Limb (tissue), 2 donors: ENCODE results near the gene SLC44A5.
"Not testable (repeated sequence)": the region's sequence is repeated elsewhere in the genome, so short reads cannot be mapped to it uniquely, and the experiment has no call there.

Experiments used
- DNase-seq, 2 donors: peaks; one replicate each; pipeline ENCODE4 v3.0.0-alpha.2; 2016; ENCODE audit errors: extremely low spot score in 2 of 2

The SLC44A5 gene

GRCh38 chr1:75611014-75611413, at the start of gene SLC44A5:
Gene SLC44A5, minus strand, starts transcription at chr1:75611114. Its CDS starts 69,667 bp downstream, at chr1:75541447.
- no peak for DNase-seq

GRCh38 chr1:75655931-75656330, 45.0 kb upstream of the SLC44A5 start:
- DNase-seq, result no peak

DNA sequence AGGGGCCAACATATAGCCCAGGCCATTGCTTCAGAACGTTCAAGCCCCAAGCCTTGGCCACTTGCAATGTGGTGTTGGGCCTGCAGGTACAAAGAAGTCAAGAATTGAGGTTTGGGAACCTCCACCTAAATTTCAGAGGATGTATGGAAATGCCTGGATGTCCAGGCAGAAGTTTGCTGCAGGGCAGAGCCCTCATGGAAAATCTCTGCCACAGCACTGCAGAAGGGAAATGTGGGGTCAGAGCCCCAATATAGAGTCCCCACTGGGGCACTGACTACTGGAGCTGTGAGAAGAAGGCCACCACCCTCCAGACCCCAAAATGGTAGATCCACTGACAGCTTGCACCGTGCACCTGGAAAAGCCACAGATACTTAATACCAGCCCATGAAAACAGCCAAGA, 36.3 kb upstream of the SLC44A5 start:
- not testable (repeated sequence) for DNase-seq

- not testable (repeated sequence) for DNase-seq
These were observed 34.2 kb upstream of the SLC44A5 start for GRCh38 chr1:75645153-75645552.

DNA sequence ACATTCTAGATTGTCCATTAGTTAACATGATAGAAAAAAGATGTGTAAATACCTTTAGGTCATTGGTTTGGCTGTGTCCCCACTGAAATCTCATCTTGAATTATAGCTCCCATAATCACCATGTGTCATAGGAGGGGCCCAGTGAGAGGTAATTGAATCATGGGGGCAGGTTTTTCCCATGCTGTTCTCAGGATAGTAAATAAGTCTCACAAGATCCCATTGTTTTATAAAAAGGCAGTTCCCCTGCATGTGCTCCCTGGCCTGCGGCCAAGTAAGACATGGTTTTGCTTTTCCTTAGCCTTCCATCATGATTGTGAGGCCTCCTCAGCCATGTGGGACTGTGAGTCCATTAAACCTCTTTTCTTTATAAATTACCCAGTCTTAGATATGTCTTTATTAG, 32.5 kb upstream of the SLC44A5 start:
- peak; percentile 5 to 49 for DNase-seq

DNA sequence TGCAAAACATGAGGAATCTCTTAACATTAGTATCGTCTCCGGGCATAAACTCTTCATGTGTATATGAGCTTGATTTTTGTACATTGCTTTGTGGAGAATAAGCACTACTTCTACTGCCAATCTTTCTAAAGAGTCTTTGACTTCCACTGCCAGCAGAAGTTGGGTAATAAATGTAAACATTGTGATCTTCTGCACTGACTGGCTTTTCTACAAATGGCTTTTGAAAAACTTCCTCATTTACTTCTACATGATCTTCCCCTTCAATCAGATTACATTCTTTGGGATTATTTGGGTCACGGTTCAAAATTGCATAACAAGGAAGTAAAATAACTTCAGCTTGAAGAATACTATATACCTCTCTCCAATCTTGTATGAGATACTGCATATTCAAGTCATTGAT, 30.4 kb upstream of the SLC44A5 start:
- no peak for DNase-seq

- no peak for DNase-seq
These were observed 29.2 kb upstream of the SLC44A5 start for GRCh38 chr1:75640137-75640536.

DNA sequence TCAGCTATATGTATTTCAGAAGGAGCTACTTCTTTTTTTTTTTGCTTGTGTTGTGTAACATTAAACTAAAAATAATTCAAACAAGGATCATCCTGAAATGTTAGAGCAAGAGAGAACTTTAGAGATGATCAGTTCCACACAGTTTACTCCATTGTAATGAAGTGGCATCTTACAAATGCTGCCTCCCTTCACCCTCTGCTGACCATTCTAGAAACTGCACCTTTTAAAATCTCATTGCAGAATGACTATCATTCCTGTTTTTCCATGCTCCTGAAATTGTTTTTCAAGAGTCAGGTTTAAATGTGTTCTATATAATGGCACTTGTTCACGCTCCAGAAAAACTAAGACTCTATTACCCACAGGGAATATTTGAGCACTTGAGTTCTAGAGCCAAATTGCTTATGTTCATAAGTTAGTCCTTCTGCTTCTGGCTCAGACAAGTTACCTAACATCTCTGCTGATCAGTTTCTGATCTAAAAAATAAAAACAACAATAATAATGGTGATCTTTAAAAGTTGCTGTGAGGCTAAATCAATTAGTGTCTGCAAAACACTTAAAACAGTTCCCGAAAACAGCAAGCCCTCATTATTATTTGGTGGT, 21.5 kb upstream of the SLC44A5 start:
- peak in 1 of 2 donors; percentile 44 for DNase-seq

DNA sequence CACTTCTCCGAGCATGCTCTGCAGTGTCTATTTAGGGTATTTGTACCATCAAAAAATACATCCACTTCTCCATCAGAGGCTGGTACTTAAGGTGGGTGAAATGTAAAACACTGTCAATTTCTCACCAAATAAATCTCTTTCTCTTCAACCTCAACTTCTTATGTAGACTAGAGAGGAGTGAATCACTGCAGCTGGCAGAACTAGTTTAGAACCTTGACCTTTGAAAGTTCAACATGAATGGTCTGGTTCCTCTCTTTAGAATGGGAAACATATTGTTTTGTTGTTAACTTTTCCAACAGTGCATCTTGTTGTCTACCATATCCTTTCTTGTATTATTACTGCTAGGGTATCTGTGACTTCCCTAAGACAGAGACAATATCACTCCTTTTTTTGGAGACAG, 20.1 kb upstream of the SLC44A5 start:
- DNase-seq, result no peak

- no peak for DNase-seq
These were observed 19.2 kb upstream of the SLC44A5 start for GRCh38 chr1:75630004-75630594.

DNA sequence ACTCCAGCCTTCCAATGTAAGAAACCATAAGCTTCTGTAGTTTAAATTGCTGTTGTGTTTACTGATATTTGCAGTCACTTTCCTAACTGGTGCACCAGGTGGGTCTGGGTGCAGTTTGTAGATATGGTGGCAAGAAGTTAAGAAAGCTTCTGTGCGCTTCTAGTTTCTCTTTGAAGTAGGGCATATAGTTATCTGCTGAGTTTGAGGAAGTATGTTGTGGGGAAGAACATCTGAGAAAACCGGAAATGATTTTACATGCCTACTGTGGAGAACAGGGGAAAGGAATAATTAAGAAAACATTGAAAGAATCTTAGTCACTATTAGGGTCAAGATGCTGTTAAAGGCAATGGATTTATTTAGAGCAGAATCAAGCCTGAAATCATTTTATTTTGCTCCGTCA, 14.9 kb upstream of the SLC44A5 start:
- DNase-seq, result no peak

- DNase-seq, result no peak
These were observed 7.5 kb upstream of the SLC44A5 start for GRCh38 chr1:75618382-75618781.

DNA sequence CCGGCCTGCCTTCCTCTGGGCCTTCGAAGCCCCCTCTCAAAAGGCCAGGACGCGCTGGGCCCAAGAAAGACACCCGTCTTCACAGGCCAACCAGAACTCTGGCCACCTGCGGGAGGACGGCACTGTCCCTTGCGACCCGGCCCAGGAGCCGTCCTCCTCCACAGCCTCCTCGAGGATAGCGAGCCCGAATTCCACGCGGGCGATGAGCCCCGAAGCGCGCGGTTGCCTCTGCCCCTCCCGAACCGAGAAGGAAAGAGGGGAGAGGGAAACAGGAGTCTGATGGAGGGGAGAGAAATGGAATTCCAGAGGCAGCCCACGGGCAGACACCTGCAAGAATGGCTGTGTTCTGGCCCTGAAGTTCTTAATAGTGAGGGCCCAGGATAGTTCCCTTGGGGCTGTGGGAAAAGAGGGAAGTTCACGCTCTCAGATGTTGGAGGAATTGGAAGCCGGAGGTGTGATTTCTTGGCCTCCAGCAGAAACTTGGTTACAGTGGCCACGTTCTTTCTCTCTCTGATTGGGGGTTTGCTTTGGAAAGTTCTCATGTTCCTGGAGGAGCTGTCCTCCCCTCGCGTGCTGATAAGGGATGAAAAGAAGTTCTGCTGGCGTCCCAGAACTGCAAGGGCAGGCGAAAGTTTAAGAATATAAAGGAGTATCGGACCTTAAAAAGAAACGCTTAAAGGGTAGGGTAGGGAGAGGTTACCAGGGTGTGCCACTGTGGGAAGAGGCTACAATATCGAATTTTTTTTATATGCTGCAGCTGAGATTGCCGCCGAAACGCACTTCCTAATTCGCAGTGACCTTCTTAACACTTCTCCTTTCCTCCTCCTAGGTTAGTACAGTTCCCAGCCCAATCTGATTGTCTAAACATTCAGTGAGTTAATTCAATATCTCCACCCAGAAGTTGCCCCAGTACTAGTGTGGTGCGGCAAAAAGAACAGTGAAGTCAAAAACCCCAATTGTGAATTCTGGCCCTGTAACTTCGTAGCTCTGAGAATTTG, 5.8 kb upstream of the SLC44A5 start:
- DNase-seq, result peak; percentile 37 to 60

- peak; percentile 23 to 75 for DNase-seq
These were observed 4.9 kb upstream of the SLC44A5 start for GRCh38 chr1:75615613-75616435.

DNA sequence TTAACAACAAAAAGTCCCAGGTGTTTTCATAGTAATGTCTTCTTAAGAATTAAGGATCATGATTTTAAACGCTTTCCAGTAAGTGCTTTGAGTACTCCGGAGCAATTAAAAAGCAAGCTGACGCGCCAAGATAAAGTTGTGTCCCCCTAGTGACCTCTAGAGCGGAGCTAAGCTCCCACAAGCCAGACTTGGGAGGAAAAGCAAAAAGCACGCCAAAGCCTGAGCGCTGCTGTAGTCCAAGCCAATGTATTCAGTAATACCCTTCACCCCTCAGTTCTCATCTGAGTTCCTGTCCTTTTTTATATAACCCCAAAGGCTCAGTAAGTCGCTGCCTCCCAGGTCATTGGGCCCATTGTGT, 3.5 kb upstream of the SLC44A5 start:
- no peak for DNase-seq

- no peak for DNase-seq
These were observed 3.0 kb upstream of the SLC44A5 start for GRCh38 chr1:75613916-75614315.

DNA sequence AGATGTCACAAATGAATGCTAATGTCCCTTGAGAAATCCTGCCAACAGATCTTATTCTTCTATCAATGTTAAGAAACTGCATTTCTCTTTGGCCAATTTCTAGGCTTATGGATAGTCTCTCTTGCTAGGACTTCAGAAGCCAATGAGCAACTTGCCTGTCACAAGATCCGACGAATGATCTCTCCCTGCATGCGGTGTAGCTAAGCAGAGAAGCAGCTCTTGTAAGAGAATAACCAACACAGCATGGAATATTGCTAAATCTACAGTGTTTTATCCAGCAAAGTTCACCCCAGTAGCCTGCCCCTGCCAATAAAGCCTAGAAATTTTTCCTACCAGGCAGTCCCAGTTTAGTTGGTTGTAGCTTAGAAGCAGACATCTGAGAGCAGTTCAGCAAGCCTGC, 2.1 kb upstream of the SLC44A5 start:
- no peak for DNase-seq

DNA sequence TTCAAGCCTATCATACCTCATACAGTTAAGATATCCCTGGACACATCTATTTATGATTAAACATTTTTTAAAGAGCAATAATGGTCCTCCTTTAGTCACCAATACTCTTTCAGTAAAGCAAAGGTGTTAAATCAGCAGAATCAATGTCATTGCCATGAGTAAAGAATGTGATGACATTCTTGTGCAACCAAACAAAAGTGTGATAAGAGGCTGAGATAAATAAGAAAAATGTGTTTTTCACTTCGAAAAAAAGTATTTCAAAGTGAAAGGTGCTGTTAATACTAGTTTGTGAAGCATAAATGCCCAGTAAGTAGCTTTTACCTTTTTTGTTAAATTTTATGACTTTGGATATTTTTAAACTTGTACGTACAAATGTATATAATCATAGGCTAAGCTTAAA, 8.4 kb downstream of the SLC44A5 start:
- DNase-seq, result no peak

DNA sequence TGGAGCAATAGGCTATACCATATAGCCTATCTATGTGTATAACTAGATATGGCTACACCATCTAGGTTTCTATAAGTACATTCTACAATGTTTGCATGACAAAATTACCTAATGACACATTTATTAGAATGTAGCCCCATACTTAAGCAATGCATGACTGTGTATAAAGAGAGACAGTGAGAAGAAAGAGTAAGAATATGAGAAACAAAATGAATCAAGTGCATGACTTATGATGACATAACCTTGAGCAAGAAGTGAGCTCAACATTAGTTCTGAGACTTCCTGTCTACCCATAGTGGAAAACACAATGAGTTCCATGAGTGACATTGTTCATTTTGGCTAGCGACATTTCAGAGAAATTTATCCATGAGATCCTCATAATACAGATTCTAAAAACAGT, 10.1 kb downstream of the SLC44A5 start:
- DNase-seq, result no peak

DNA sequence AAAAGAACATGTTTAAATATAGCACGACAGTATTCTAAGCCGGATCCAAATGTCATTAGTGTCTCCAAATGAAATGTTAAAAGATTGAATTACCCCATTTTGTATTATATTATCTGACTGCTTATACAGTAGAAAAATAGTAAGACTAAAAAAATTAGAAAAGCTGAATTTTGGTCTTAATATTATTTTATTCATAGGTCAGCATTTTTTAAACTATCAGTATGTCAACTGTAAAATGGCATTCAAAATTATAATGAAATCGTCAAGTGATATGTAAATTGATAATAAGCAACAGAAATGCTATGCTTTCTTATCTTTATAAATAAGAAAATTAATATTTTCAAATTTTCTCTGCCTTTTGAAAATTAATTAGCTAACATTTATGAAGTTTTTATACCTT, 16.6 kb downstream of the SLC44A5 start:
- no peak for DNase-seq

- DNase-seq, result not testable (repeated sequence)
These were observed 17.5 kb downstream of the SLC44A5 start for GRCh38 chr1:75593457-75593856.

- no peak for DNase-seq
These were observed 21.3 kb downstream of the SLC44A5 start for GRCh38 chr1:75589637-75590036.
